A673 (cell line): Measurements from ENCODE around the gene SDCCAG8. TPM values are rescaled to one million over a fixed set of nuclear protein-coding genes. Genes with fewer than 3 reads are reported as not detected.
A peak's percentile ranks its signal among the peaks of the same experiment; 100 is the strongest.

ENCODE experiments used
- BruUV-seq: library from RNA; stranded (reverse); fragments of 400-500 nt; replicated peaks from 2 replicates; lab custom pipeline; 2021; lab: Mats Ljungman, UMichigan
- CTCF ChIA-PET: fragments of 300-600 bp; sonication (Branson Sonifier 250); formaldehyde crosslinking; loops from one replicate; lab custom pipeline; 2022; ENCODE audit warnings: antibody characterized with exemption; lab: Charles Lee
- POLR2A ChIA-PET: fragments of 300-600 bp; sonication (Branson Sonifier 250); formaldehyde crosslinking; loops from one replicate; lab custom pipeline; 2022; ENCODE audit warnings: antibody characterized with exemption; ENCODE audit not compliant: low non-redundant PET; lab: Charles Lee
- DNase-seq: peaks from one replicate; pipeline ENCODE4 v3.0.0-alpha.2; 2015; ENCODE audit warnings: low spot score
- H3K27ac ChIP-seq: fragments of 200-600 bp; sonication (generic); 2 replicates; pipeline ENCODE4 v1.5.1; 2016; ENCODE audit warnings: mixed run types, low read depth, mild to moderate bottlenecking, mixed read lengths, antibody characterized with exemption, low read length; ENCODE audit not compliant: poor library complexity, severe bottlenecking
- H3K27me3 ChIP-seq: fragments of 200-600 bp; sonication (generic); replicated peaks from 2 replicates; pipeline ENCODE4 v1.6.1; 2017; ENCODE audit warnings: mixed run types, low read depth, mild to moderate bottlenecking, mixed read lengths, antibody characterized with exemption, low read length; ENCODE audit not compliant: insufficient read depth, poor library complexity
- H3K36me3 ChIP-seq: fragments of 200-600 bp; sonication (generic); 2 replicates; pipeline ENCODE4 v1.6.1; 2016; ENCODE audit warnings: mixed run types, mild to moderate bottlenecking, mixed read lengths, antibody characterized with exemption, low read length; ENCODE audit not compliant: insufficient read depth, poor library complexity, severe bottlenecking
- H3K4me1 ChIP-seq: fragments of 200-600 bp; sonication (generic); 2 replicates; pipeline ENCODE4 v1.6.1; 2017; ENCODE audit warnings: mixed run types, mild to moderate bottlenecking, mixed read lengths, antibody characterized with exemption, low read length; ENCODE audit not compliant: insufficient read depth, poor library complexity, severe bottlenecking
- H3K4me3 ChIP-seq: fragments of 200-600 bp; sonication (generic); 2 replicates; pipeline ENCODE4 v1.5.1; 2016; ENCODE audit warnings: low read depth, mixed run types, mild to moderate bottlenecking, mixed read lengths, low read length; ENCODE audit not compliant: poor library complexity, severe bottlenecking
- H3K9me3 ChIP-seq: fragments of 200-600 bp; sonication (generic); 2 replicates; pipeline ENCODE4 v1.6.1; 2016; ENCODE audit warnings: mixed run types, low read depth, mild to moderate bottlenecking, mixed read lengths, antibody characterized with exemption, low read length; ENCODE audit not compliant: poor library complexity, severe bottlenecking
- EZH2 ChIP-seq: fragments of 200-600 bp; sonication (generic); IDR thresholded peaks from 2 replicates; pipeline ENCODE4 v1.6.1; 2017; ENCODE audit warnings: borderline replicate concordance, low read depth, mild to moderate bottlenecking, mixed read lengths, antibody characterized with exemption, low read length; ENCODE audit not compliant: poor library complexity, severe bottlenecking
- intact Hi-C: fragments of 100-400 bp; cut with micrococcal nuclease; formaldehyde crosslinking; loops from one replicate; pipeline ENCODE4 v1.10.0; 2022; ENCODE audit not compliant: unreplicated experiment
- microRNA-seq: library from miRNA; unstranded; fragments of <30 nt; microRNA quantifications from one replicate; pipeline ENCODE4 v1.2.0, GENCODE V29; 2021
- total RNA-seq: library from RNA; stranded (reverse); gene quantifications from 2 replicates; pipeline ENCODE4 v1.2.3, GENCODE V29; 2021
- TF ChIP-seq, protein P1 (sequence below): fragments of 300-800, 200-600 bp; sonication (generic); conservative IDR thresholded peaks from 2 replicates; pipeline ENCODE4 v1.5.1; 2017; ENCODE audit warnings: low read depth, mild to moderate bottlenecking, antibody characterized with exemption, low read length, moderate library complexity, mixed read lengths

SDCCAG8 gene
- total RNA-seq, 1 experiment from 2014 or later = 9.1 TPM

DNA sequence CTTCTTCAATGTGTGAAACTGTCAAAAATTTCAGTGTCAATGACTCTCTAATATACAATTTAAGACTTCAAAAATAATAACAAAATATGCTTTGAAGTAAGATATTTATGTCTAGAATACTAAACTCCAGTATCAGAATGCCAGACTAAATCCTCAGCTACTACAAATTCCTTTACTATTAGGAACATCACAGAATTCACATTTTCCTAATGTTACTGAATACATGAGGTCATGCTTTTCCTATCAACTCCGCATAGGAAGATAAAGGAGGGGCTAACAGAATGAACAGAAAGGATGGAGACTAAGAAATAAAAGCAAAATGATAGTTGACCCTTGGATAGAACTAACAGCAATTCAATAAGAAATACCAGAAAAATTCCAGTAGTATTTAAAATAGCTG, 292.7 kb downstream of the SDCCAG8 start:
- Histone ChIP-seq H3K27ac (no peak overlapping the region), H3K4me1 (no peaks in the 10 kb centered on the region), H3K36me3 (no peaks in the 10 kb centered on the region), H3K27me3 (no peaks in the 10 kb centered on the region), H3K9me3 (no peaks in the 10 kb centered on the region), H3K4me3 (no peak overlapping the region)
- no TSS peak for BruUV-seq
- ChIA-PET POLR2A (no interaction called here), CTCF (no interaction called here)
- no peak for DNase-seq
- TF ChIP-seq, protein P1, sequence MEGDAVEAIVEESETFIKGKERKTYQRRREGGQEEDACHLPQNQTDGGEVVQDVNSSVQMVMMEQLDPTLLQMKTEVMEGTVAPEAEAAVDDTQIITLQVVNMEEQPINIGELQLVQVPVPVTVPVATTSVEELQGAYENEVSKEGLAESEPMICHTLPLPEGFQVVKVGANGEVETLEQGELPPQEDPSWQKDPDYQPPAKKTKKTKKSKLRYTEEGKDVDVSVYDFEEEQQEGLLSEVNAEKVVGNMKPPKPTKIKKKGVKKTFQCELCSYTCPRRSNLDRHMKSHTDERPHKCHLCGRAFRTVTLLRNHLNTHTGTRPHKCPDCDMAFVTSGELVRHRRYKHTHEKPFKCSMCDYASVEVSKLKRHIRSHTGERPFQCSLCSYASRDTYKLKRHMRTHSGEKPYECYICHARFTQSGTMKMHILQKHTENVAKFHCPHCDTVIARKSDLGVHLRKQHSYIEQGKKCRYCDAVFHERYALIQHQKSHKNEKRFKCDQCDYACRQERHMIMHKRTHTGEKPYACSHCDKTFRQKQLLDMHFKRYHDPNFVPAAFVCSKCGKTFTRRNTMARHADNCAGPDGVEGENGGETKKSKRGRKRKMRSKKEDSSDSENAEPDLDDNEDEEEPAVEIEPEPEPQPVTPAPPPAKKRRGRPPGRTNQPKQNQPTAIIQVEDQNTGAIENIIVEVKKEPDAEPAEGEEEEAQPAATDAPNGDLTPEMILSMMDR = no peak
- TF ChIP-seq EZH2 = no peak
- intact Hi-C loops = no loop called here

DNA sequence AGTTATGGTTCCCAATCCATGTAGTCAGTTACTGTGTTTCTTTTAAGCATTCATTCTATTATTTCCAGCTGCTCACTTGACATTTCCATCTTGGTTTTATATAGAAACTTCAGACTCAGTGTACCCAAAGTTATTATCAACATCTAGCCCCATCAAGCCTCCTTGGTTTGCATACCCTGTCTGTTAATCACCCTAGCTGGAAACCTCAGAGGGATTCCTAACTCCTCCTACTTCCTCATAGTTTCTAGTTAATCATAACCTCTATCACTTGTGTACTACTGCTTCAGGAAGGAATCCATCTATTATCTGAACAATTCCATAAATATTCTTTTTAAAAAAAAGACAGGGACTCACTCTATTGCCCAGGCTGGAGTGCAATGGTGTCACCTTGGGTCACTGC, 293.3 kb downstream of the SDCCAG8 start:
- Histone ChIP-seq H3K4me1 (no peaks in the 10 kb centered on the region), H3K4me3 (no peak overlapping the region), H3K27ac (no peak overlapping the region), H3K9me3 (no peaks in the 10 kb centered on the region), H3K27me3 (no peaks in the 10 kb centered on the region), H3K36me3 (no peaks in the 10 kb centered on the region)
- TF ChIP-seq EZH2 = no peak
- TF ChIP-seq, protein P1 = no peak
- POLR2A ChIA-PET = no interaction called here
- intact Hi-C loops = no loop called here
- BruUV-seq = no TSS peak
- DNase-seq = no peak
- CTCF ChIA-PET = no interaction called here

Small RNAs within 50 kb of the gene (microRNA-seq; reads per million reads assigned to microRNA genes)
- 4.6 reads per million, percentile 14 among the genes with 10 or more reads in this experiment for gene MIR4677

Other genes starting within 250 kb of the SDCCAG8 start
- gene CEP170, start 760 bp upstream of the SDCCAG8 start, total RNA-seq = 62.4 and 67.8 TPM in 2 replicates